NCI-H2171 treated with DMSO at 0.1 percent for 48 hours (cell line): Measurements from ENCODE around the gene CRACR2A.
A peak's percentile ranks its signal among the peaks of the same experiment; 100 is the strongest.

Source experiments
- DNase-seq: peaks from one replicate; lab custom pipeline; 2025; lab: John Stamatoyannopoulos, UW

Gene CRACR2A, protein sequence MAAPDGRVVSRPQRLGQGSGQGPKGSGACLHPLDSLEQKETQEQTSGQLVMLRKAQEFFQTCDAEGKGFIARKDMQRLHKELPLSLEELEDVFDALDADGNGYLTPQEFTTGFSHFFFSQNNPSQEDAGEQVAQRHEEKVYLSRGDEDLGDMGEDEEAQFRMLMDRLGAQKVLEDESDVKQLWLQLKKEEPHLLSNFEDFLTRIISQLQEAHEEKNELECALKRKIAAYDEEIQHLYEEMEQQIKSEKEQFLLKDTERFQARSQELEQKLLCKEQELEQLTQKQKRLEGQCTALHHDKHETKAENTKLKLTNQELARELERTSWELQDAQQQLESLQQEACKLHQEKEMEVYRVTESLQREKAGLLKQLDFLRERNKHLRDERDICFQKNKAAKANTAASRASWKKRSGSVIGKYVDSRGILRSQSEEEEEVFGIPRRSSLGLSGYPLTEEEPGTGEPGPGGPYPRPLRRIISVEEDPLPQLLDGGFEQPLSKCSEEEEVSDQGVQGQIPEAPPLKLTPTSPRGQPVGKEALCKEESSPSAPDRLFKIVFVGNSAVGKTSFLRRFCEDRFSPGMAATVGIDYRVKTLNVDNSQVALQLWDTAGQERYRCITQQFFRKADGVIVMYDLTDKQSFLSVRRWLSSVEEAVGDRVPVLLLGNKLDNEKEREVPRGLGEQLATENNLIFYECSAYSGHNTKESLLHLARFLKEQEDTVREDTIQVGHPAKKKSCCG

DNA sequence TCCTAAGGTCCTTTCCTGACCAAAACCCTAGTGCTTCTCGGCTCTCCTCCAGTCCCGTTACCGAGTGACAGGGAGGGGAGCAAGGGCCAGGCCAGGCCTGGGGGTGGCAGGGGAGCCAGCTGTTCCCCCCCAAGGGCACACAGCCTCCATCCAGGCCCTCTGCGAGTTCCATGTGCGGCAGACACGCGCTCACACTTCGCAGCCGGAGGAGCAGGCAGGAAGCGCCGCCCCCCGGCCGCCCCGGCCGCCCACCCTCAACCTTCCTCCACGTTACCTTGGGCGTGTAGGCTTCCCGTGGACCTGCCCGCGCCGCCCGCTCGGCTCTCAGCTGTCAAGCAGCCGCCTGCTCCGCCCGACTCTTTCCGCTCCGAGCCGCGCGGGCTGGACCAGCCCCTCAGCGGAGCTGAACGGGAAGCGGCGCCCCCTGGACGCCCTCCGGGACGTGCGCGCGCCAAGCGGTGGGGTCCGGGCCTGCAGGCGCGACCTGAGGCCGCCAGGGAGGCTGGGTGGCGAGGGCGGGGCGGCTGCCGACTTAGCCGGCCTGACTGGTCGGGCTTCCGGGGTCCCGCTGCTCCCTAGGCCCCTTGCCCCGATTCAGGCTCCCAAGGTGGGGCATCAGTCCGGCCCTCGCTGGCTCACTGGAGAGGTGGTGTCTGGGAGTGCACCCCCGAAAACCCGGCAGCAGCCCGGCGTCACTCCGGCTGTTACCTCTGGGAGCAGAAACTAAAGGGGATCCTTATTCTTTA lies at the start of gene CRACR2A:
Gene CRACR2A (minus strand): TSS at position 369 of the 746 bp plus-strand sequence. CDS start 56,110 bp downstream, outside the sequence.
- DNase-seq, result peak; percentile 95

DNA sequence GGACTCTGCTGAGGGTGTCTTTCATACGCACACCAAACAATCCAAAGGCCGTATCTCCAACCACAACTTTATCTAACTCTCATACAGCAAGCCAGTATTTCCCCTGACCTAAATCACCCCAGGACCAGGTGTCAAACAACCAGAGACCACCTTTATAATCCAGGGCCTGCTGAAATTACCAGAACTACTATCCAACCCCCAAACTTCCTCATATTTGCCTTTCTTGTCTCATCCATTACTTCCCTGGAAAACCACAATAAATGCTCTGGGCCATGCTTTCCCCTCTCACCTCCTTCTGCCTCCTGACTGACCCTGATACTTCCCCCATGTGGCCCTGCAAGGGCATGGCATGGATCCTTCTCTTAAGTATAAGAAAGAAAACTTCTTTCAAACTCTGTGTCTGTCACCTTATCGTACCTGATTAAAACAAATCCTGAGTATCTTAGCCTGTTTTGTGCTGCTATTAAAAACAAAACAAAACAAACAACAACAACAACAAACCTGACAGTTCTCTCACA lies 44.7 kb upstream of the CRACR2A start:
- DNase-seq, result no peak

DNA sequence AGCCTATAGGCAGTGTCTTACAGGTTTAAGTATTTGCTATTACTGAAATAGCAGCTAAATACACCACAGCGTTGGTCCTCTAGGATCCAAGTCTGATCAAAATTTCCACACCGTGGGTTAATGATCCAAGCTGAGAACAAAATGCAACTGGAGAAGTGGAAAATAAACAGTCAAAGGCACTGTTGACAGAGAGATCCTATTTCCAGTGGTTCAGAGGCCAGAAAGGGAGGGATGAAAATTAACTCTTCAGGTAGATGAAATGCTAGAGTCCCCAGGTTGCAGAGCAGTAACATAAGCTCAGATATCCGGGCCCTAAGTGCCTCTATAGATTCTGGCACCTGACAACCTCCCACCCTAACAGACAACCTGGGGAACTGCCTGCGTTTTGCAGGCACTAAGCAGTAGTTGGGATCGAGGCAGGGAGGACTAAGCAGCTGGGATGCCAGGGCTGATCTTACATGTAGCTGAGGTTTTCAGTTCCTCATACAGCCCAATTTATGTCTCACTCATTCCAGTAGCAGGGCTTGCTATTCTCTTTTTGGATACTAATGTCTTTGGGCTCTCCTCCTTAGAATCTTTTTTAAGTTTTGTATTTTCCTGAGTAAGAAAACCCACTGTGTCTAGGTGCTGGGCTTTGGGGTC lies 42.7 kb upstream of the CRACR2A start:
- peak; percentile 100 for DNase-seq

DNA sequence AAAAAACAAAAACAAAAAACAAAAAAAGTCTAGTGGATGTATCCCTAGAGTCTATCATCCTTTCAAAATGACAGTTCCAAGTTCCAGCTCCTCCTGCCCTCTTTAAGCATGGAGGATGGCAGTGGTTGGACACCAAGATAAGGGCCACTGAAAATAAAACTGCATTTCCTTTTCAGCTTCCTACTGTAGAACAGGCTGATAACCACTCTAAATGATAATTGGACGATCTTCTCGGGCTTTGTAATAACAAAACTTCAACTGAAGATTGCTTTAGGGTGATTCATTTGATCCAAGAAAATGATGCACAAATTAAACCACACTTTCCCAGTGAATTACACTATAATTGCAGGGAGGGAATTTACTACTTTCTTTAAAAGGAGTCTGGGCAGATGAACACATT lies 42.2 kb upstream of the CRACR2A start:
- DNase-seq, result no peak

GRCh38 chr12:3792623-3793288 lies 39.8 kb upstream of the CRACR2A start:
- DNase-seq, result no peak

GRCh38 chr12:3791256-3791874 lies 38.5 kb upstream of the CRACR2A start:
- DNase-seq, result no peak

GRCh38 chr12:3790642-3791041 lies 37.7 kb upstream of the CRACR2A start:
- DNase-seq, result no peak

DNA sequence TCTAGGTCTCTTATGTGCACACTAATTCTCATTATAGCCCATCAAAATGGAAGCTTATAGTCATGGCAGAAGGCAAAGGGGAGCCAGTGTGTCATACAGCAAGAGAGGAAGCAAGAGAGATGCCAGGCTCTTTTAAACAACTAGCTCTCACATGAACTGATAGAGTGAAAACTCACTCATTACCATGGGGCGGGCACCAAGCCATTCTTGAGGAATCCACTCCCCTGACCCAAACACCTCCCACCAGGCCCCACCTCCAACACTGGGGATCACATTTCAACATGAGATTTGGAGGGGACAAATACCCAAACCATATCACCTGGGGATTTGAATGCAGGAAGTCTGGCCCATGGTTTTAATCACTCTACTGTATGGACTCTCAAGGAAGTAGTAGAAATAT lies 36.9 kb upstream of the CRACR2A start:
- DNase-seq, result no peak

DNA sequence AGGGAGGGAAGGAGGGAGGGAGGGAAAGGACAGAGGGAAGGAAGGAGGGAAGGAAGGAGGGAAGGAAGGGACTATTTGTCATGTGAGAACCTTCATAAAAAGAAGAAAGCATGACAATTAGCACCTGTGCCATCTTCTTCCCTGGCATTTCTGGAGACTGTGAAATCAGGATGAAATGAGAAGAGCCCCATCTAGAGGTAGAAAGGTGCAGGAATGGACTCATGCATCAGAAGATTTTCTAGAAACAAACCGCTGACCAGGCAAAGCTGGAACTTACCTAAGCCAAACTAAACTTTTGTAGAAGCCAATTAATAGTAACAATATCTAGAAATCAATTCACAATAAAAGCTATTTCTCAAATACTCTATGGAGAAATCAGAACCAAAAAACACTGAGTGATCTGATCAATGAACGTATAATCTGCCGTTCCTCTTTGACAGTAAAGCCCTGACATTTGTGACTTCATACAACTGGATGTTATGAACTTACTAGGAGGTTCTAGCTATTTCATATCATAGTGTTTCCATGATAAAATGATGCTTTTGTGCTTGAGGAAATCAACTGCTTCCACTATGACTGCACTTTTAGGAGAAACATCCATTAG lies 24.4 kb upstream of the CRACR2A start:
- peak; percentile 93 for DNase-seq

GRCh38 chr12:3775385-3776035 lies 22.6 kb upstream of the CRACR2A start:
- no peak for DNase-seq

GRCh38 chr12:3772380-3772779 lies 19.5 kb upstream of the CRACR2A start:
- peak; percentile 48 for DNase-seq

DNA sequence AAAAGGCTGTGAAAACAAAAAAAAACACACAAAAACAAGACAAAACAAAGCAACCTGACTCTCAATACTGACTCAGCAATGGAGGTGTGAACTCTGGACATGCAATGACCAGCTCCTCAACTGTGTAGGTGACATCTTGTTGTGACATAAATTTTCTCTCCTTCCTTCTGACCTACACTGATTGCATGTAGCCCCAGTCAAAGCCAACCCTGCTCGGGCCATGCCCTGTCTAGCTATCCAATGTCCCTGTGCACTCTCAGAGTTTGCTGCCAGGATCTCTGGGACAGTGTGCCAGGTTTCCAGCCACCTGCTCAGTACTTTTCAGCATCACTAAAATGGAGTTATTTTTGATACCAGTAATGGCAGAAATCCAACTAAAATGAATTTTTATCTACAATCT lies 18.9 kb upstream of the CRACR2A start:
- no peak for DNase-seq

- DNase-seq, result no peak
Measured at GRCh38 chr12:3770891-3771290, 18.0 kb upstream of the CRACR2A start.

DNA sequence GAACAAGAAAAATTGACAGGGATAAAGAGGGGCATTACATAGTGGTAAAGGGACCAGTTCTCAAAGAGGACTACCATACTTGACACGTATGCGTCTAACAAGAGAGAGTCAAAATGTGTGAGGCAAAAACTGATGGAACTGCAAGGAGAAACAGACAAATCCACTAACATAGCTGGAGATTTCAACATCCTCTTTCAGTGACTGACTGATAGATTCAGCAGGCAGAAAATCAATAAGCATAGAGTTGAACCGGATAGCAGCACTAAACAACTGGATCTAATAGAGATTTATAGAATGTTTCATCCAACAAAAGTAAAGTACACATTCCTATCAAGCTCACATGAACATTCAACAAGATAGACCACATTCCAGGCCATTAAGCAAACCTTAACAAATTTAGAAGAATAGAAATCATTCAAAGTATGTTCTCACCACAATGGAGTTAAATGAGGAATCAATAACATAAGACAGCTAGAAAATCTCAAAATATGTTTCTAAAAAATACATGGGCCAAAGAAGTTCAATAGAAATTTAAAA lies 16.1 kb upstream of the CRACR2A start:
- no peak for DNase-seq

- no peak for DNase-seq
Measured at GRCh38 chr12:3761116-3761735, 8.3 kb upstream of the CRACR2A start.

DNA sequence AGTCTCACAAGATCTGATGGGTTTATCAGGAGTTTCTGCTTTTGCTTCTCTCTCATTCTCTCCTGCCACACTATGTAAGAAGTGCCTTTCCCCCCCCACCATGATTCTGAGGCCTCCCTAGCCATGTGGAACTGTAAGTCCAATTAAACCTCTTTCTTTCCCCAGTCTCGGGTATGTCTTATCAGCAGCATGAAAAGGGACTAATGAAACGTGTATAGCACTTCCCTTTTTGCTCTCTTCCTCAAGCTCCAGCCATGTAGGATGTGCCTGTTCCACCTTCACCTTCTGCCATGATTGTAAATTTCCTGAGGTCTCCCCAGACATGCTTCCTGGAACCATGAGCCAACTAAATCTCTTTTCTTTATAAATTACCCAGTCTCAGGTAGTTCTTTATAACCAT lies 7.0 kb upstream of the CRACR2A start:
- no peak for DNase-seq

DNA sequence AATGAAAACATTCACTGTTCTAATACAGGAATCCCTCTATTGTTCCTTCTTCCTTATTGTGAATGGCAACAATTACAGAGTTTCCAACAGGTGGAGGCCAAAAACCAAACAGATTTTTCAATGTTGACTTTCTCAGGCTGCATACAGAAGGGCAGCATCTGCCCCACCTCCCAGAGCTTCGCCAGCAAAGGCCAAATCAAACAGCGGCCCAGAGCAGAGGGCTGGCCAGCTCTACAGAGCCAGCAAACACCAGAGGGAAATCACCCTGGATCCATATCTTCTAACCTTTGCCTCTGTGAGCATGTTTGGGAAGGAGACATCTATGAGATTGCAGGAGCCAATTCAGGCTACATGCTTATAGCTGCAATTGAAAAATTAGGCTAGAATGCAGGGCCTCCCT lies 4.4 kb upstream of the CRACR2A start:
- DNase-seq, result no peak

DNA sequence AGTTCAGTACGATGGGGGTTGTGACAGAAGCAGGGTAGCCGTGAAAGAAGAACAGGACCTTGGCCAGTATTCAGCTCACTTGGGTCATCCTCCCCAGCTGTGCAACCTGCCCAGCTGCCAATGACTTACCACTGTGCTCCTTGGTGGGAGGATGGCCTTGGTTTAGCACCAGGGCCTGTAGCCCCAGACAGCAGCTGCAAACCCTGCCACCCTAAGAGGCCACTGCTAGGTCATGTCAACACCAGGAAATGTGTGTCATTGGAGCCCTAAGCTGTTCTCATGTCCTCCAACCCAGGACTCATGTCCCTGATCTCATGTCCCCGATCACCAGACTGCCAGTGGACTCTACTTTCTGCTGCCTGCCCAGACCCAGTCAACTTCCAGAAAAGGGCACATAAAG lies 3.0 kb upstream of the CRACR2A start:
- no peak for DNase-seq
